ENCODE data around the gene CEP57L1. TPM values are rescaled to one million over a fixed set of nuclear protein-coding genes. Genes with fewer than 3 reads are reported as not detected.

CEP57L1 gene
- total and polyA plus RNA-seq, 11 donors = 5.9 to 13.8 (median 9.5) TPM

DNA sequence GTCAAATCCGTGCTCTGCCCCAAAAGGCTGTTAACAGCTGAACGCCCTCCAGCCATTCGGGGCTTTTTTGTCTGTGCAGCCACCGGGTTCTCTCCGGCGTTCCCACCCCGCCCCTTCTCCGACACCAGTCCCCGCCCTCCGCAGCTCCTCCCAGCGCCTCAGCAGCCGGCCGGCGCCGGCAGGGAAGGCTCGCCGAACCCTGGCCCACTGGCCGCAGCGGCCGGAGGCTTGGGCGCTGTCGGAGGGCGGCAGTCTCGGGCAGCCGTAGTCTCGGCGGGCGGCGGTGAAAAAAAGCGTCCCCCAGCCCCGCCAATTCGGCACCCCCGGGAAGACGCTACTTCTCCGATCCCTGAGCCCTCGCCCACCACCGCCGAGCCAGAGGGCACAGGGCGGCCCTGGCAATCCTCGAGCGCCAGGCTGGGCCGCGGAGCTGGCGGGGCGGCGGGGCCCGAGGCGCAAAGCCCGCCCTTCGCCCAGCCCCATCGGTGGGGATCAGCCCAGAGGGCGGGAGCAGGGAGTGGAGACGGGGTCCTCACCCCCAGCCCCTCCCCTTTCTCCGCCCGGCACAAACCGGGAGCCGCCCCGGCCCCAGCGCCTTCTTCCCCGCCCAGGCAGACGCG is 781 bp upstream of the CEP57L1 start, which contains the start of gene SESN1:
SESN1 (minus strand) TSS at position 431 of the 620 bp plus-strand sequence. CDS start 773 bp downstream, outside the sequence.
- no peaks in the 10 kb centered on the region for H3K27me3 ChIP-seq
- ATAC-seq (peak; percentile 60 to 95 (median 86)), DNase-seq (peak; percentile 95 to 98 (median 95))
- WGBS, 4 donors = 0 to 2% (median 1%) methylated on average over 8 to 62 of the region's 62 CpGs
- TF ChIP-seq POLR2A (IDR thresholded peaks at IDR 0.05) = peak; percentile 66 to 96
- TF ChIP-seq, protein P1, sequence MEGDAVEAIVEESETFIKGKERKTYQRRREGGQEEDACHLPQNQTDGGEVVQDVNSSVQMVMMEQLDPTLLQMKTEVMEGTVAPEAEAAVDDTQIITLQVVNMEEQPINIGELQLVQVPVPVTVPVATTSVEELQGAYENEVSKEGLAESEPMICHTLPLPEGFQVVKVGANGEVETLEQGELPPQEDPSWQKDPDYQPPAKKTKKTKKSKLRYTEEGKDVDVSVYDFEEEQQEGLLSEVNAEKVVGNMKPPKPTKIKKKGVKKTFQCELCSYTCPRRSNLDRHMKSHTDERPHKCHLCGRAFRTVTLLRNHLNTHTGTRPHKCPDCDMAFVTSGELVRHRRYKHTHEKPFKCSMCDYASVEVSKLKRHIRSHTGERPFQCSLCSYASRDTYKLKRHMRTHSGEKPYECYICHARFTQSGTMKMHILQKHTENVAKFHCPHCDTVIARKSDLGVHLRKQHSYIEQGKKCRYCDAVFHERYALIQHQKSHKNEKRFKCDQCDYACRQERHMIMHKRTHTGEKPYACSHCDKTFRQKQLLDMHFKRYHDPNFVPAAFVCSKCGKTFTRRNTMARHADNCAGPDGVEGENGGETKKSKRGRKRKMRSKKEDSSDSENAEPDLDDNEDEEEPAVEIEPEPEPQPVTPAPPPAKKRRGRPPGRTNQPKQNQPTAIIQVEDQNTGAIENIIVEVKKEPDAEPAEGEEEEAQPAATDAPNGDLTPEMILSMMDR (IDR thresholded peaks at IDR 0.05) = peak in 2 of 12 donors; percentile 4 to 29
- intact Hi-C loops (cut with DNase I) = loop anchor here in 8 of 10 donors (1.0 to 10.0 kb wide), 5 partner anchors 286 to 535 kb away; partner anchors contain the start of gene CD164 (in 6 of the 8)
- H3K27ac ChIP-seq = peak within 1 kb of the TSS; percentile 95 to 100 (median 98)
- H3K4me3 ChIP-seq = peak within 1 kb of the TSS; percentile 51 to 88 (median 66)
- peaks cover 0 to 3% (median 0%) of the 10 kb centered on the region in 9 donors for H3K36me3 ChIP-seq
- no peaks in the 10 kb centered on the region for H3K9me3 ChIP-seq
- H3K4me1 ChIP-seq = peaks cover 0 to 48% (median 29%) of the 10 kb centered on the region in 12 donors

- Histone ChIP-seq H3K4me1 (peaks cover 0 to 41% (median 19%) of the 10 kb centered on the region in 12 donors), H3K36me3 (peaks cover 0 to 11% (median 0%) of the 10 kb centered on the region in 9 donors), H3K4me3 (peak overlapping the region; percentile 51 to 88 (median 66)), H3K27me3 (no peaks in the 10 kb centered on the region), H3K27ac (peak overlapping the region; percentile 95 to 100 (median 98)), H3K9me3 (no peaks in the 10 kb centered on the region)
- intact Hi-C loops (cut with DNase I) = loop anchor here in 8 of 10 donors (1.0 to 10.0 kb wide), 4 partner anchors 285 to 289 kb away; partner anchors contain the start of gene CD164 (in 6 of the 8)
- DNase-seq = no peak
- TF ChIP-seq POLR2A (IDR thresholded peaks at IDR 0.05) = no peak
- TF ChIP-seq, protein P1 (IDR thresholded peaks at IDR 0.05) = no peak
- ATAC-seq = no peak
- WGBS, 4 donors = 1 to 8% (median 1%) methylated on average over 7 to 8 of the region's 8 CpGs
Measured at GRCh38 chr6:109095835-109096084, 453 bp downstream of the CEP57L1 start.

- intact Hi-C loops (cut with DNase I) = loop anchor here in 6 of 10 donors (5.0 to 10.0 kb wide), 2 partner anchors 286 to 289 kb away; partner anchors contain the start of gene CD164 (in 6 of the 6)
Measured at GRCh38 chr6:109096208-109096607, 901 bp downstream of the CEP57L1 start.

DNA sequence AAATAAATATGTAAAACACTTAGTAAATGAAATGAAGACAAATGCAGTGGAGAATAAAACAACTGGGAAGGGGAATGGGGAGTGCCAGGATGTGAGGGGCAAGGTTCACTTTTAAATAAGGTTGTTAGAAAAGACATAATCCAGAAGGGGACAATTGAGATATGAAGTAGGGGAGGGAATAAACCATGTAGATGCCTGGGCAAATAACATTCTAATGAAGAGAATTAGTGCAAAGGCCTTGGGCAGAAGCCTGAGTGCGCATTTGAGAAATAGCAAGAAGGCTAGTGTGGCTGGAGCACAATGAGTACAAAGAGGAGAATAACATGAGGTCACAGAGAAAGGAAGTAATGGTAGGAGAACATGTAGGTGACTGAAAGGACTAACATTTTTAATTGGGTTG is 2.4 kb downstream of the CEP57L1 start:
- Histone ChIP-seq H3K36me3 (peaks cover 0 to 21% (median 0%) of the 10 kb centered on the region in 9 donors), H3K27me3 (no peaks in the 10 kb centered on the region), H3K4me1 (peaks cover 0 to 22% (median 12%) of the 10 kb centered on the region in 12 donors), H3K4me3 (no peak overlapping the region), H3K27ac (no peak overlapping the region), H3K9me3 (no peaks in the 10 kb centered on the region)
- no peak for TF ChIP-seq POLR2A (IDR thresholded peaks at IDR 0.05)
- TF ChIP-seq, protein P1 (IDR thresholded peaks at IDR 0.05) = no peak
- DNase-seq = no peak
- intact Hi-C loops (cut with DNase I) = loop anchor here in 6 of 10 donors (5.0 to 10.0 kb wide), 2 partner anchors 285 to 287 kb away; partner anchors contain the start of gene CD164 (in 6 of the 6)
- no peak for ATAC-seq
- 96 to 99% (median 98%) methylated on average over 1 of the region's 1 CpG for WGBS, 4 donors

More at GRCh38 chr6:109096208-109096607, 901 bp downstream of the CEP57L1 start:
- H3K36me3 ChIP-seq = peaks cover 0 to 15% (median 0%) of the 10 kb centered on the region in 9 donors
- H3K4me3 ChIP-seq = peak overlapping the region in 10 of 12 donors; percentile 64 to 88 (median 68)
- 47 to 60% (median 53%) methylated on average over 6 of the region's 6 CpGs for WGBS, 4 donors
- no peak for ATAC-seq
- H3K27ac ChIP-seq = peak overlapping the region in 5 of 12 donors; percentile 96 to 99 (median 99)
- peaks cover 0 to 36% (median 18%) of the 10 kb centered on the region in 12 donors for H3K4me1 ChIP-seq
- H3K27me3 ChIP-seq = no peaks in the 10 kb centered on the region
- TF ChIP-seq POLR2A (IDR thresholded peaks at IDR 0.05) = no peak
- TF ChIP-seq, protein P1 (IDR thresholded peaks at IDR 0.05) = no peak
- H3K9me3 ChIP-seq = no peaks in the 10 kb centered on the region
- no peak for DNase-seq
